ENCODE data around the gene EMCN.

The EMCN gene

GRCh38 chr4:100421361-100421978, 96.4 kb downstream of the EMCN start:
- TF ChIP-seq CTCF (conservative IDR thresholded peaks at IDR 0.05; ENCODE audit: low read depth) = peak; percentile 76
- H3K27ac ChIP-seq = no peak overlapping the region
- DNase-seq (ENCODE audit: low spot score) = peak; percentile 24
- ChIA-PET CTCF (no interaction called here), POLR2A (ENCODE audit: low non-redundant PET) (no interaction called here)

GRCh38 chr4:100420571-100420970, 97.3 kb downstream of the EMCN start:
- H3K27ac ChIP-seq = no peak overlapping the region
- DNase-seq (ENCODE audit: low spot score) = no peak
- CTCF ChIA-PET = no interaction called here
- no peak for TF ChIP-seq CTCF (conservative IDR thresholded peaks at IDR 0.05; ENCODE audit: low read depth)
- POLR2A ChIA-PET (ENCODE audit: low non-redundant PET) = no interaction called here

- no peak overlapping the region for H3K27ac ChIP-seq
- no peak for DNase-seq (ENCODE audit: low spot score)
- ChIA-PET CTCF (no interaction called here), POLR2A (ENCODE audit: low non-redundant PET) (no interaction called here)
- TF ChIP-seq CTCF (conservative IDR thresholded peaks at IDR 0.05; ENCODE audit: low read depth) = no peak
Observed at GRCh38 chr4:100417565-100417964, 100.3 kb downstream of the EMCN start.

GRCh38 chr4:100414016-100414790, 103.6 kb downstream of the EMCN start:
- DNase-seq (ENCODE audit: low spot score) = no peak
- ChIA-PET POLR2A (ENCODE audit: low non-redundant PET) (no interaction called here), CTCF (no interaction called here)
- TF ChIP-seq CTCF (conservative IDR thresholded peaks at IDR 0.05; ENCODE audit: low read depth) = no peak
- no peak overlapping the region for H3K27ac ChIP-seq

- TF ChIP-seq CTCF (conservative IDR thresholded peaks at IDR 0.05; ENCODE audit: low read depth) = no peak
- ChIA-PET CTCF (no interaction called here), POLR2A (ENCODE audit: low non-redundant PET) (no interaction called here)
- peak; percentile 2 for DNase-seq (ENCODE audit: low spot score)
- H3K27ac ChIP-seq = no peak overlapping the region
Observed at GRCh38 chr4:100391863-100392262, 126.0 kb downstream of the EMCN start.

GRCh38 chr4:100391086-100391485, 126.7 kb downstream of the EMCN start:
- DNase-seq (ENCODE audit: low spot score) = no peak
- TF ChIP-seq CTCF (conservative IDR thresholded peaks at IDR 0.05; ENCODE audit: low read depth) = no peak
- CTCF ChIA-PET = no interaction called here
- POLR2A ChIA-PET (ENCODE audit: low non-redundant PET) = no interaction called here
- H3K27ac ChIP-seq = no peak overlapping the region
